Uterus (tissue), 4 donors: ENCODE measurements around the gene LPP. TPM values are rescaled to one million over a fixed set of nuclear protein-coding genes. Genes with fewer than 3 reads are reported as not detected.
A peak's percentile ranks its signal among the peaks of the same experiment; 100 is the strongest.

Source experiments
- DNase-seq, 2 donors: peaks; one replicate each; pipeline ENCODE4 v3.0.0-alpha.2; 2019 to 2020
- H3K27ac ChIP-seq, 2 donors: fragments of 200-600 bp; sonication (generic); 1 replicate in 1 of 2; 2 replicates in 1 of 2; pipeline ENCODE4 v1.5.1; 2016 to 2018
- H3K27me3 ChIP-seq, 2 donors: fragments of 200-600 bp; sonication (generic); one replicate each; pipeline ENCODE4 v1.5.1; 2018 to 2019; ENCODE audit warnings: control low read depth in 1 of 2
- H3K36me3 ChIP-seq, 2 donors: fragments of 200-600 bp; sonication (generic); one replicate each; pipeline ENCODE4 v1.5.1; 2019; ENCODE audit warnings: control low read depth in 1 of 2
- H3K4me1 ChIP-seq, 2 donors: fragments of 200-600 bp; sonication (generic); one replicate each; pipeline ENCODE4 v1.5.1; 2018 to 2019; ENCODE audit warnings: control low read depth in 1 of 2
- H3K4me3 ChIP-seq, 2 donors: fragments of 200-600 bp; sonication (generic); 1 replicate in 1 of 2; 2 replicates in 1 of 2; pipeline ENCODE4 v1.5.1; 2018 to 2019; ENCODE audit warnings: mild to moderate bottlenecking in 1 of 2
- H3K9me3 ChIP-seq, 2 donors: fragments of 200-600 bp; sonication (generic); one replicate each; pipeline ENCODE4 v1.5.1; 2019; ENCODE audit warnings: control low read depth in 1 of 2
- POLR2A ChIP-seq, 2 donors: fragments of 450-650 bp; IDR thresholded peaks; one replicate each; pipeline ENCODE4 v1.6.1; 2016; ENCODE audit warnings: antibody characterized with exemption in 2 of 2, mild to moderate bottlenecking in 1 of 2, moderate library complexity in 1 of 2
- intact Hi-C: fragments of 100-400 bp; cut with DNase I; formaldehyde crosslinking; loops from one replicate; pipeline ENCODE4 v1.15.1; 2023; ENCODE audit warnings: low total_unique reads
- total RNA-seq, 4 donors: library from RNA; depleted of rRNA in 3 of 4; stranded (reverse); fragments of >200 nt in 3 of 4; gene quantifications; one replicate each; pipeline versions ENCODE4 v1.1.0 to v1.2.4, GENCODE V29; 2014 to 2023
- TF ChIP-seq, protein P1 (sequence below), 4 experiments: fragments of 200-600 bp in 2 of 4; fragments of 450-650 bp in 2 of 4; sonication (generic) in 2 of 4; IDR thresholded peaks; one replicate each; pipeline ENCODE4 v1.5.1; 2016 to 2019; ENCODE audit warnings: antibody characterized with exemption in 4 of 4, mild to moderate bottlenecking in 2 of 4, moderate library complexity in 1 of 4
- donor health status: DM: yes; HTN: yes; CAD: no.

Gene LPP
- total RNA-seq, 4 donors from 2014 or later = 180 to 1,374 (median 712) TPM

DNA sequence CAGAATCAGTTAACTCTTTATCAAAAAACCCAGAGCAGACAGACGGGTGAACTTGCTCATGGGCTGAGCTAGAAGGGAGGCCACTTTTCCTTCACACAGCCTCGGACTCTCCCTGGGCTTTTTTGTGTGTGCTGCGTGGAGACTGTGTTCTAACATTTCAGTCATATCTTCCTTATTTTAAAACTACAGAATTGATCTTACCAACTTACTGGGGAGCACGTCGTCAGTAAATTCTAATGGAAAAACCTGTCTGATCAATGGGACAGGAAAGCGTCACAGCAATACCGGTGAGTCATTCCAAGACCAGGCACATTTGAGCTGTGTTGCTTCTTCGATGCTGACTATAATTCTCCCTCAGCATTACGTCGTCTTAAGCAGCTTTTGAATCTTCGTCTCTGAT, 145.1 kb downstream of the LPP start:
- H3K27ac ChIP-seq = peak overlapping the region; percentile 35 to 79
- H3K27me3 ChIP-seq = no peaks in the 10 kb centered on the region

DNA sequence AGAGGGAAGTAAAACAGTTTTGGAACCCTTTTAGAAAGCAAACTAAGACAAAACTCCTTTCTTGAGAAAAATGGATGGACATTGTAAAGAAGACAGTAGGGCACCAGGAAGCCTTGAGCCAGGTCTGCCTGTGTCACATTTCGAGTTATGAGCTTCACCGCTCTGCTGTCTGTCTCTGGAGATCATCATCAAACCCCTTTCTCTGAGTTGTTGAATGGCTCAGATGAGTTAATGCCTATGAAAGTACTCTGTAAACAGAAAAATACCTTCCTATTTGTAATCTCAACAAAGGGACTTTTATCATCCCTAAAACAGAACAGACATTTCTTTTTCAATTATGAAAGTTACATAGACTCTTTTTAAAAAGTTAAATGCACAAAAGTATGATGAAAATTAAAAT, 145.8 kb downstream of the LPP start:
- intact Hi-C loops = no loop called here
- peak overlapping the region; percentile 35 to 79 for H3K27ac ChIP-seq
- no peak for DNase-seq

More for the DNA sequence above, 145.1 kb downstream of the LPP start:
- intact Hi-C loops = no loop called here
- Histone ChIP-seq H3K36me3 (no peaks in the 10 kb centered on the region), H3K4me1 (peaks cover 0 to 25% of the 10 kb centered on the region in 2 donors), H3K9me3 (no peaks in the 10 kb centered on the region), H3K4me3 (no peak overlapping the region)
- DNase-seq = no peak
- no peak for TF ChIP-seq POLR2A (IDR thresholded peaks at IDR 0.05)
- TF ChIP-seq, protein P1, sequence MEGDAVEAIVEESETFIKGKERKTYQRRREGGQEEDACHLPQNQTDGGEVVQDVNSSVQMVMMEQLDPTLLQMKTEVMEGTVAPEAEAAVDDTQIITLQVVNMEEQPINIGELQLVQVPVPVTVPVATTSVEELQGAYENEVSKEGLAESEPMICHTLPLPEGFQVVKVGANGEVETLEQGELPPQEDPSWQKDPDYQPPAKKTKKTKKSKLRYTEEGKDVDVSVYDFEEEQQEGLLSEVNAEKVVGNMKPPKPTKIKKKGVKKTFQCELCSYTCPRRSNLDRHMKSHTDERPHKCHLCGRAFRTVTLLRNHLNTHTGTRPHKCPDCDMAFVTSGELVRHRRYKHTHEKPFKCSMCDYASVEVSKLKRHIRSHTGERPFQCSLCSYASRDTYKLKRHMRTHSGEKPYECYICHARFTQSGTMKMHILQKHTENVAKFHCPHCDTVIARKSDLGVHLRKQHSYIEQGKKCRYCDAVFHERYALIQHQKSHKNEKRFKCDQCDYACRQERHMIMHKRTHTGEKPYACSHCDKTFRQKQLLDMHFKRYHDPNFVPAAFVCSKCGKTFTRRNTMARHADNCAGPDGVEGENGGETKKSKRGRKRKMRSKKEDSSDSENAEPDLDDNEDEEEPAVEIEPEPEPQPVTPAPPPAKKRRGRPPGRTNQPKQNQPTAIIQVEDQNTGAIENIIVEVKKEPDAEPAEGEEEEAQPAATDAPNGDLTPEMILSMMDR (IDR thresholded peaks at IDR 0.05) = no peak

DNA sequence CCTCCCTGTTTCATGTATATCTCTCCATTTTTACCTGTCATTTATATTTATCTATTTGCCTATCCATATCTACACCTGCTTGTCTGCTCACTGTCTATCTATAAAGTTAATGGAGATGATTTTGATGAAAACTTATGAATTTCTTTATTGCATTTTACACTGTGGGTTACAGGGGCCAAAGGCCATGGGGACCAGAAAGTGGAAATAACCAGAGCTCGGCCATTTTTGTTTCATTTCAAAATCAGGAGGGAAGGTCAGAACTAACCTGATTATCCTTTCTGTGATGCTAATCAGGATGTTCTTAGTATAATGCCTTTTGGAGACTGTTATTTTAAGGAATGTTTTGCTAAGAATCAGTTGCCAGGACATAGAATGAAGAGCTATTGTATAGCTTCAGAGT, 147.2 kb downstream of the LPP start:
- H3K27me3 ChIP-seq = no peaks in the 10 kb centered on the region

More for the DNA sequence above, 145.8 kb downstream of the LPP start:
- H3K9me3 ChIP-seq = no peaks in the 10 kb centered on the region
- H3K36me3 ChIP-seq = no peaks in the 10 kb centered on the region
- H3K27me3 ChIP-seq = no peaks in the 10 kb centered on the region
- peaks cover 0 to 25% of the 10 kb centered on the region in 2 donors for H3K4me1 ChIP-seq
- no peak overlapping the region for H3K4me3 ChIP-seq
- no peak for TF ChIP-seq POLR2A (IDR thresholded peaks at IDR 0.05)
- TF ChIP-seq, protein P1 (IDR thresholded peaks at IDR 0.05) = no peak

DNA sequence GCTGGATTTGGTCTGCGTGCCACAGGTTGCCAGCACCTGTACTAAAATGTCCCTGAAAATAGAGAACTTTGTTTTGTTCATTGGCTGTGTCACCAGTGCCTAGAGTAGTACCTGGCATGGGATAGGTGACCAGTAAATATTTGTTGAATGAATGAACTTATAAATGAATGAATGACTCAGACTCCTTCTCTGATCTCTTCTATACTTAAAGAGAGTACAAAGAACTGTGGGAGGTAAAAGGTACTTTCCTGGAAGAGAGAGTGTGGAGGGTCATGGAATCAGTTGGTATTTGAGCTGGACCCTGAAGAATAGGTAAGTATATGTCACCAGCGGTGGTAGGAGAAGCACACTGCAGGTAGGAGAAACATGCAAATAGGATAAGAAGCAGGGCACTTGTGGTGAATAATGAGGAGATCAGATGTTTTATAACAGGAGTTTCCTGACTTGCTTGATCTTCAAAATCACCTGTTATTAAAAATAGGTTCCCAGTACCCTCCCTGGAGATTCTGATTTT, 149.4 kb downstream of the LPP start:
- Histone ChIP-seq H3K36me3 (no peaks in the 10 kb centered on the region), H3K4me1 (peaks cover 0 to 5% of the 10 kb centered on the region in 2 donors), H3K4me3 (no peak overlapping the region), H3K27me3 (no peaks in the 10 kb centered on the region), H3K9me3 (no peaks in the 10 kb centered on the region), H3K27ac (no peak overlapping the region)
- DNase-seq = no peak
- TF ChIP-seq, protein P1 (IDR thresholded peaks at IDR 0.05) = no peak
- intact Hi-C loops = no loop called here

More for the DNA sequence above, 147.2 kb downstream of the LPP start:
- TF ChIP-seq POLR2A (IDR thresholded peaks at IDR 0.05) = no peak
- TF ChIP-seq, protein P1 (IDR thresholded peaks at IDR 0.05) = no peak
- no peak for DNase-seq
- no peak overlapping the region for H3K27ac ChIP-seq
- no peaks in the 10 kb centered on the region for H3K9me3 ChIP-seq
- H3K36me3 ChIP-seq = no peaks in the 10 kb centered on the region
- H3K4me1 ChIP-seq = peaks cover 0 to 12% of the 10 kb centered on the region in 2 donors
- intact Hi-C loops = no loop called here
- H3K4me3 ChIP-seq = no peak overlapping the region

DNA sequence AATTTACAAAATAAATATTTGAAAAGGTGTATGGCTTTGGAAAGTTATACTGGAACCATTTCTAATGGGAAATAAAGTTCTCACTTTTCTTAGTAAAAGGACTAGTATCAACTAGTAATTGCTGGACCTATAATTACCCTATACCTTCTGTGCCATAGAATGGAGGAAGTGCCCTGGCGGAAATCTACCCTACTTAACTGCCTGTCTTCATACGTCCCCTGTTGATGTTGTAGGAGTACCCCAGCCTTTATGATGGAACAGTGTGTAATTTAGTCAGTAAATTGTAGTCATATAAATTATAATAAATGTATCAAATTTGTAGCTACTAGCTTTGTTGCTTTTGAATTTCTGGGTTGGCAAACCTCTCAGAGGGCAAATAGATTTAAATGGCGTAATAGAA, 149.9 kb downstream of the LPP start:
- no peak overlapping the region for H3K4me3 ChIP-seq
- TF ChIP-seq, protein P1 (IDR thresholded peaks at IDR 0.05) = no peak
- TF ChIP-seq POLR2A (IDR thresholded peaks at IDR 0.05) = no peak
- DNase-seq = no peak
- H3K27ac ChIP-seq = no peak overlapping the region
- intact Hi-C loops = no loop called here
- no peaks in the 10 kb centered on the region for H3K9me3 ChIP-seq
- no peaks in the 10 kb centered on the region for H3K36me3 ChIP-seq
- no peaks in the 10 kb centered on the region for H3K27me3 ChIP-seq
- peaks cover 0 to 5% of the 10 kb centered on the region in 2 donors for H3K4me1 ChIP-seq
